ENCODE data around the gene SH2D2A. TPM values are rescaled to one million over a fixed set of nuclear protein-coding genes. Genes with fewer than 3 reads are reported as not detected.

The SH2D2A gene
- total and polyA plus RNA-seq, 2 of the 4 experiments (the other 2 are of a cell fraction), result not detected

DNA sequence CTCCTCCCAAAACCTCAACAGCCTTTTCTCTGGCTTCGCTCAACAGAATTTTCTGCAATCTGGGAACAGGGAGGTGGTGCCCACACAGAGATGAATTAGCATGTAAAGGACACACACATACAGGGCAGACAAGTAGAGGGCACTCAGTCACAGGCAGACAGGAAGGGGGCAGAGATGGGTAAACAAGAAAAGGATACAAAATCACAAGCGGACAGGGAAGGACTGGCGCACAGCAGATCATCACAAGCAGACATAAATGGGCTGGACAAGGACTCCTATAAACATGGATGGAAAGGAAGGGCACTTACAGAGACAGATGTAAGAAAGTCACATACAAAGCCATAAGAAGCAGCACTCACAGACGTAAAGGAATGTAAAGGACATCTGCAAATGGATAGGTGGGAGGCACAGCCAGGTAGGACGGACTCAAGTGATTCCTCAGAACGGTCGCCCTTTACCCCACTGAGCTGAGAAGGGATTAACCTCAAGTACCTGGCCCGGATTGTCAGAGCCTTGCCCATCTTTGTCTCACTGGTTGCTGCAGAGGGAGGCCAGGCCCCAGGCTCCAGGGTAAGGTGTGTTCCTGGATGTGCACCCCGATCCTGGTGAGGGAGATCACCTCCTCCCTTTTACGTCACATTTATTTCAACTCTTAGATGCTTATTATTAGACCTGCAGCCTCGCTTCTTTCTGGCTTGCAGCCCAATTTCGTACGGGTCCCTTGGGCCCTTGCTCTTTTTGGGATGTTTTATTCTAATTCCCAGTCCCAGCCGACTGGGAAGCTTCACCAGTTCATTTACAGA, 50.1 kb downstream of the SH2D2A start:
- H3K27me3 ChIP-seq (ENCODE audit: control insufficient read depth, insufficient read depth, low read length), result no peaks in the 10 kb centered on the region
- TF ChIP-seq MXI1 (IDR thresholded peaks at IDR 0.05; ENCODE audit: borderline replicate concordance, low read depth, low read length), result no peak
- no peak for TF ChIP-seq CEBPB (IDR thresholded peaks at IDR 0.05; ENCODE audit: low read depth, low read length)
- TF ChIP-seq, protein P1, sequence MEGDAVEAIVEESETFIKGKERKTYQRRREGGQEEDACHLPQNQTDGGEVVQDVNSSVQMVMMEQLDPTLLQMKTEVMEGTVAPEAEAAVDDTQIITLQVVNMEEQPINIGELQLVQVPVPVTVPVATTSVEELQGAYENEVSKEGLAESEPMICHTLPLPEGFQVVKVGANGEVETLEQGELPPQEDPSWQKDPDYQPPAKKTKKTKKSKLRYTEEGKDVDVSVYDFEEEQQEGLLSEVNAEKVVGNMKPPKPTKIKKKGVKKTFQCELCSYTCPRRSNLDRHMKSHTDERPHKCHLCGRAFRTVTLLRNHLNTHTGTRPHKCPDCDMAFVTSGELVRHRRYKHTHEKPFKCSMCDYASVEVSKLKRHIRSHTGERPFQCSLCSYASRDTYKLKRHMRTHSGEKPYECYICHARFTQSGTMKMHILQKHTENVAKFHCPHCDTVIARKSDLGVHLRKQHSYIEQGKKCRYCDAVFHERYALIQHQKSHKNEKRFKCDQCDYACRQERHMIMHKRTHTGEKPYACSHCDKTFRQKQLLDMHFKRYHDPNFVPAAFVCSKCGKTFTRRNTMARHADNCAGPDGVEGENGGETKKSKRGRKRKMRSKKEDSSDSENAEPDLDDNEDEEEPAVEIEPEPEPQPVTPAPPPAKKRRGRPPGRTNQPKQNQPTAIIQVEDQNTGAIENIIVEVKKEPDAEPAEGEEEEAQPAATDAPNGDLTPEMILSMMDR (conservative IDR thresholded peaks at IDR 0.05; ENCODE audit: low read depth, low read length), result no peak
- TF ChIP-seq RFX5 (IDR thresholded peaks at IDR 0.05; ENCODE audit: low read depth, low read length), result no peak
- TF ChIP-seq RCOR1 (IDR thresholded peaks at IDR 0.05; ENCODE audit: insufficient replicate concordance, low read length), result no peak
- no peak for TF ChIP-seq CHD1 (IDR thresholded peaks at IDR 0.05; ENCODE audit: low read depth, low read length)
- TF ChIP-seq, protein P2, sequence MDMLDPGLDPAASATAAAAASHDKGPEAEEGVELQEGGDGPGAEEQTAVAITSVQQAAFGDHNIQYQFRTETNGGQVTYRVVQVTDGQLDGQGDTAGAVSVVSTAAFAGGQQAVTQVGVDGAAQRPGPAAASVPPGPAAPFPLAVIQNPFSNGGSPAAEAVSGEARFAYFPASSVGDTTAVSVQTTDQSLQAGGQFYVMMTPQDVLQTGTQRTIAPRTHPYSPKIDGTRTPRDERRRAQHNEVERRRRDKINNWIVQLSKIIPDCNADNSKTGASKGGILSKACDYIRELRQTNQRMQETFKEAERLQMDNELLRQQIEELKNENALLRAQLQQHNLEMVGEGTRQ (IDR thresholded peaks at IDR 0.05; ENCODE audit: low read depth, low read length), result no peak
- no peak for TF ChIP-seq POLR2A (IDR thresholded peaks at IDR 0.05; ENCODE audit: low read depth, low read length)
- TF ChIP-seq BHLHE40 (IDR thresholded peaks at IDR 0.05; ENCODE audit: low read depth, low read length), result no peak
- no peak for TF ChIP-seq SMC3 (IDR thresholded peaks at IDR 0.05; ENCODE audit: low read depth, low read length)
- no peak for TF ChIP-seq FOS (IDR thresholded peaks at IDR 0.05; ENCODE audit: low read depth, low read length)
- TF ChIP-seq MAZ (IDR thresholded peaks at IDR 0.05; ENCODE audit: borderline replicate concordance, low read depth, low read length), result no peak
- TF ChIP-seq NFE2L2 (IDR thresholded peaks at IDR 0.05; ENCODE audit: low read depth, low read length), result no peak
- TF ChIP-seq RAD21 (IDR thresholded peaks at IDR 0.05; ENCODE audit: low read length), result no peak
- TF ChIP-seq MAFK (IDR thresholded peaks at IDR 0.05; ENCODE audit: low read depth, low read length), result no peak
- H2AK9ac ChIP-seq (replicated peaks; ENCODE audit: low read depth, low read length, poor library complexity), result peak overlapping the region; percentile 88
- peak overlapping the region; percentile 73 for H3K23ac ChIP-seq (ENCODE audit: low read depth, low read length)
- peaks cover 3% of the 10 kb centered on the region; the same call in 1 of the 2 replicates for H3K9me1 ChIP-seq (ENCODE audit: insufficient read depth, low read length)
- peak overlapping the region; percentile 83 for H3K4me2 ChIP-seq (ENCODE audit: low read depth, low read length)
- H3K9me3 ChIP-seq (ENCODE audit: control insufficient read depth, insufficient read depth, low read length), result no peaks in the 10 kb centered on the region
- peak overlapping the region; percentile 86 for H2AK5ac ChIP-seq (ENCODE audit: low read depth, low read length)
- peaks cover 24% of the 10 kb centered on the region for H4K20me1 ChIP-seq (ENCODE audit: insufficient read depth, low read length)
- H3K56ac ChIP-seq (ENCODE audit: extremely low read depth, insufficient read depth, low read length), result peak overlapping the region; percentile 74
- H3K14ac ChIP-seq (replicated peaks; ENCODE audit: low read depth, low read length), result peak overlapping the region; percentile 84
- peak overlapping the region; percentile 83 for H4K5ac ChIP-seq (ENCODE audit: low read depth, low read length)
- H3K79me1 ChIP-seq (ENCODE audit: low read depth in 1 of 2, low read length in 2 of 2), result peaks cover 10 to 44% of the 10 kb centered on the region in 2 experiments; a peak in 3 of 4 replicates
- in situ Hi-C loops (cut with MboI; ENCODE audit: low sequenced_read_pairs), result no loop called here
- ATAC-seq (ENCODE audit: low read depth), result peak; percentile 5
- H3K4ac ChIP-seq (ENCODE audit: low read depth, low read length), result peak overlapping the region; percentile 88
- H3K4me3 ChIP-seq (ENCODE audit: insufficient read depth, low read depth, low read length), result peak overlapping the region; percentile 71
- peaks cover 5% of the 10 kb centered on the region for H3K4me1 ChIP-seq (ENCODE audit: control insufficient read depth, insufficient read depth, low read length)
- DNase-seq, result no peak
- peak overlapping the region; percentile 76 for H3K9ac ChIP-seq (ENCODE audit: low read depth, low read length)
- WGBS, 2 experiments (ENCODE audit: extremely low coverage in 2 of 2, insufficient read length in 1 of 2), result 20% methylated on average over 6 of the region's 14 CpGs; no CpG with 5 or more reads in 1 of the 2 experiments
- H2BK5ac ChIP-seq (ENCODE audit: low read depth, low read length, poor library complexity, severe bottlenecking), result peak overlapping the region; percentile 64
- dilution Hi-C loops (cut with HindIII; ENCODE audit: low sequenced_read_pairs, unreplicated experiment), result no loop called here
- no TSS peak for BruUV-seq (replicated peaks)
- H2BK20ac ChIP-seq (ENCODE audit: low read depth, low read length), result peak overlapping the region; percentile 29; the same call in 1 of the 2 replicates
- H2AFZ ChIP-seq (replicated peaks; ENCODE audit: low read length, poor library complexity), result peak overlapping the region; percentile 82
- CTCF ChIA-PET, result interaction anchor here (1.1 to 1.9 kb wide), 3 partner anchors 13 to 77 kb away, joined by 3 to 8 read pairs (median 5); no protein-coding TSS in a partner anchor
- peak overlapping the region; percentile 61 for H3K27ac ChIP-seq (ENCODE audit: insufficient read depth, low read length)
- intact Hi-C loops (cut with micrococcal nuclease), result loop anchor here (1.0 to 2.0 kb wide), 3 partner anchors 14 to 40 kb away; partner anchors contain the start of gene MRPL24
- H3K18ac ChIP-seq (ENCODE audit: low read depth, low read length), result peak overlapping the region; percentile 20
- H2BK120ac ChIP-seq (ENCODE audit: low read depth, low read length), result peak overlapping the region; percentile 45
- peak overlapping the region; percentile 45; the same call in 1 of the 3 replicates for H2BK15ac ChIP-seq (ENCODE audit: low read depth, low read length)
- peak overlapping the region; percentile 82 for H4K91ac ChIP-seq (ENCODE audit: insufficient read depth, low read depth, low read length)
- peak overlapping the region; percentile 97 to 98 for H4K8ac ChIP-seq (ENCODE audit: low read depth in 2 of 2, low read length in 2 of 2)
- H3K36me3 ChIP-seq (ENCODE audit: control insufficient read depth, insufficient read depth, low read length), result peaks cover 2% of the 10 kb centered on the region; the same call in 1 of the 2 replicates
- POLR2A ChIA-PET (ENCODE audit: unreplicated experiment), result interaction anchor here (1.4 to 2.1 kb wide), 2 partner anchors 15 to 25 kb away, joined by 7 to 18 read pairs; partner anchors contain the start of genes HDGF and MRPL24
